Islet of Langerhans (tissue), 1 donor: Measurements from ENCODE around the gene CHST14.
"Not testable (repeated sequence)": the region's sequence is repeated elsewhere in the genome, so short reads cannot be mapped to it uniquely, and the experiment has no call there.

Experiments
- FAIRE-seq: peaks from one replicate; lab custom pipeline; 2011; peaks lifted over from hg19 to GRCh38; lab: Jason Lieb, UNC

CHST14 gene

GRCh38 chr15:40440743-40441564, 29.8 kb upstream of the CHST14 start, which contains the start of gene BAHD1:
Gene BAHD1 (plus strand): TSS chr15:40440953. CDS start chr15:40458465, 17,512 bp downstream.
- FAIRE-seq = no peak

GRCh38 chr15:40441565-40442531, 28.9 kb upstream of the CHST14 start:
- FAIRE-seq = no peak

- no peak for FAIRE-seq
Observed at GRCh38 chr15:40443255-40443654, 27.5 kb upstream of the CHST14 start.

- no peak for FAIRE-seq
Observed at GRCh38 chr15:40443846-40444245, 26.9 kb upstream of the CHST14 start.

- no peak for FAIRE-seq
Observed at GRCh38 chr15:40444736-40445135, 26.0 kb upstream of the CHST14 start.

- no peak for FAIRE-seq
Observed at GRCh38 chr15:40445421-40445922, 25.3 kb upstream of the CHST14 start.

- FAIRE-seq = no peak
Observed at GRCh38 chr15:40446144-40446543, 24.6 kb upstream of the CHST14 start.

- FAIRE-seq = no peak
Observed at GRCh38 chr15:40448354-40448753, 22.4 kb upstream of the CHST14 start.

GRCh38 chr15:40449275-40449674, 21.5 kb upstream of the CHST14 start:
- no peak for FAIRE-seq

GRCh38 chr15:40450047-40450446, 20.7 kb upstream of the CHST14 start:
- no peak for FAIRE-seq

GRCh38 chr15:40451527-40452158, 19.1 kb upstream of the CHST14 start:
- no peak for FAIRE-seq

- no peak for FAIRE-seq
Observed at GRCh38 chr15:40452296-40453090, 18.3 kb upstream of the CHST14 start.

- FAIRE-seq = not testable (repeated sequence)
Observed at GRCh38 chr15:40453941-40454340, 16.8 kb upstream of the CHST14 start.

GRCh38 chr15:40454904-40455391, 15.8 kb upstream of the CHST14 start:
- FAIRE-seq = no peak

- FAIRE-seq = no peak
Observed at GRCh38 chr15:40456299-40456712, 14.5 kb upstream of the CHST14 start.

GRCh38 chr15:40456738-40457137, 14.0 kb upstream of the CHST14 start:
- FAIRE-seq = no peak

- no peak for FAIRE-seq
Observed at GRCh38 chr15:40458495-40459371, 12.1 kb upstream of the CHST14 start.

GRCh38 chr15:40459391-40460015, 11.3 kb upstream of the CHST14 start:
- FAIRE-seq = no peak

GRCh38 chr15:40460404-40460803, 10.4 kb upstream of the CHST14 start:
- FAIRE-seq = no peak

GRCh38 chr15:40461958-40462357, 8.8 kb upstream of the CHST14 start:
- FAIRE-seq = no peak
